ENCODE results near the gene LRP8.

- TF ChIP-seq ZNF274 (IDR thresholded peaks at IDR 0.05; ENCODE audit: low read depth, low read length) (no peak), CTCF (IDR thresholded peaks at IDR 0.05 in 2 of 3, conservative IDR thresholded peaks at IDR 0.05 in 1 of 3; ENCODE audit: borderline replicate concordance in 1 of 3, insufficient read depth in 1 of 3, low read depth in 2 of 3, low read length in 2 of 3) (no peak), EGR1 (IDR thresholded peaks at IDR 0.05; ENCODE audit: low read depth) (no peak), POLR2A (IDR thresholded peaks at IDR 0.05; ENCODE audit: borderline replicate concordance, extremely low read depth, insufficient read depth, insufficient read length) (no peak), POLR2AphosphoS5 (IDR thresholded peaks at IDR 0.05; ENCODE audit: low read depth, low read length) (no peak), ELF1 (IDR thresholded peaks at IDR 0.05; ENCODE audit: borderline replicate concordance, low read depth) (no peak), REST (IDR thresholded peaks at IDR 0.05; ENCODE audit: low read depth) (no peak), EZH2 (IDR thresholded peaks at IDR 0.05) (no peak), SRF (IDR thresholded peaks at IDR 0.05; ENCODE audit: low read depth) (no peak), MAX (IDR thresholded peaks at IDR 0.05) (no peak), SIN3A (IDR thresholded peaks at IDR 0.05; ENCODE audit: low read depth) (no peak)
Observed at GRCh38 chr1:53330819-53331218, 2.9 kb upstream of the LRP8 start.
